ENCODE data around the gene MDGA2. TPM values are rescaled to one million over a fixed set of nuclear protein-coding genes. Genes with fewer than 3 reads are reported as not detected.

MDGA2 gene
- 0.12 and 1.1 TPM in 2 replicates for total RNA-seq

GRCh38 chr14:47675466-47676314 is at the start of gene MDGA2:
TSS of gene MDGA2 (minus strand) at chr14:47675605.
- DNase-seq (ENCODE audit: extremely low read depth, low read depth, low spot score) = no peak

DNA sequence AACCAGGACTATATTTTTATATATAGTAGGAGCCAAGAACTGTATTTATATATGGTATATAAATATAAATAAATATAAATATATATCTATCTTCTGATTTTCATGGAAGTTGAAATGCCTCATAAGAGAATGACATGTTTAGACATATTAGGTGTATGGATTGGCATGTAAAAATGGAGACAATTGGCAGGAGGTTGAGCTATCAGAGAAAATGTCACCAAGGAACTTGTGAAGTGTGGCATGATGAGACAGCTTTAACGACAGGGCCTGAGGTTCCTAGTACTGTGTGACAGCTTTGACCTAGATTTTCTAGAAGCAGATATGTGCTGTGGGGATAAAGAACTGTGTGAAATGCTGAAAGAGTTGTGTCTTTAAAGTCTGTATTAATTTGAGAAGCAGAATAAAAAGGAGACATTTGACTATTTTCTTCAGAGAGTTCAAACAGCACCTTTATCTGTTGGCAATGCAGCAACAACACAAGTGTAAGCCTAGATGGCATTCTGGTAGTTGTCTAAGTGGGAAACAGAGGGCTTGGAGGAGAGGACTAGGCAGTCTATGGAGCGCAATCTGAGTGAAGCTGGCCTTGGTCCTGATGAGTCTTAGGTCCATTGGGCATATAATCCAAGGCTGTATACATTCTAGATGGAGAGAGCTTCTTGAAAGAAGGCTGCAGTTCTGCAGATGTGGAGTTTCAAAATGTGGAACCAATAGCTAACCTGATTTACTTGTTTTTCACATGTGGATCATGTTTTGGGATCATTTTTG is 47.7 kb upstream of the MDGA2 start:
- DNase-seq (ENCODE audit: extremely low read depth, low read depth, low spot score) = no peak

GRCh38 chr14:47720281-47720680 is 44.9 kb upstream of the MDGA2 start:
- DNase-seq (ENCODE audit: extremely low read depth, low read depth, low spot score) = no peak

GRCh38 chr14:47715330-47715729 is 39.9 kb upstream of the MDGA2 start:
- no peak for DNase-seq (ENCODE audit: extremely low read depth, low read depth, low spot score)

DNA sequence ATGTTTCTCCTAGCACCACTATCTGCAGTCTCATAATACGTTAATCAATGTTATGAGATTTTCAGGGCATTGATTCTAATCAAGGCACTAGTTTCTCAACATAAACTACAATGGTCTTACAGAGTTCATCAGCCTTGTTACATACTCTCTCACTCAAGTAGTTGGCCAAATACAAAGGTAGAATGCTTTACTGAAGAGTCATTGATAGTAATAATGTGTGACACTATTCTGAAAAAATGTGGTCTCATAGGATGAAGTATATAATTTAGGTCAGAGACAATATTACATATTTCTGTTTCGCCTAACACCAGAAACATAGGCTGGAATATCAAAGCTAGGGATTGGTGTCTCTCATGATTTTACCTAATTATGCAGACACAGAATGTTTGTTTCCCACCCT is 35.2 kb upstream of the MDGA2 start:
- no peak for DNase-seq (ENCODE audit: extremely low read depth, low read depth, low spot score)

DNA sequence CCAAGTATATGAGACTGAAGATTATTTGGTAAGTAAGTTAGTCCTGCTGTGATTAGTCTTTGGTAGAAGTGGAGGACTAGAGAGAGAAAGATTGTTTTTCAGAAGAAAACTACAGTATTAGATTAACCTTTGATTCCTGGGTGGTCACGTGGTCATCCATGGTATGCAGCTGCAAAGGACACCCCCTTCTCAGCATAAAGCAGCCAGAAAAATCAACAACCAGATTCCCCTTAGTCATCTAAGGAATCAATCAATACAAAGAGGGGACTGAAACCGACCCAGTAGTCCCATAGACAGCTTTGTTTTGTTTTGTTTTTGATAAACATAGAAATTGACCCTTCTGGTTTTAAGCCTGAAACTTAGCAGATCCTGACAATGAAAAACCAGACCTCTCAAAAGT is 30.3 kb upstream of the MDGA2 start:
- DNase-seq (ENCODE audit: extremely low read depth, low read depth, low spot score) = no peak

- DNase-seq (ENCODE audit: extremely low read depth, low read depth, low spot score) = no peak
These were observed 16.4 kb upstream of the MDGA2 start for GRCh38 chr14:47691829-47692228.

- no peak for DNase-seq (ENCODE audit: extremely low read depth, low read depth, low spot score)
These were observed 3.6 kb upstream of the MDGA2 start for GRCh38 chr14:47678993-47679392.

- DNase-seq (ENCODE audit: extremely low read depth, low read depth, low spot score) = no peak
These were observed 2.8 kb upstream of the MDGA2 start for GRCh38 chr14:47678157-47678556.

GRCh38 chr14:47676315-47676617 is 861 bp upstream of the MDGA2 start:
- no peak for DNase-seq (ENCODE audit: extremely low read depth, low read depth, low spot score)

DNA sequence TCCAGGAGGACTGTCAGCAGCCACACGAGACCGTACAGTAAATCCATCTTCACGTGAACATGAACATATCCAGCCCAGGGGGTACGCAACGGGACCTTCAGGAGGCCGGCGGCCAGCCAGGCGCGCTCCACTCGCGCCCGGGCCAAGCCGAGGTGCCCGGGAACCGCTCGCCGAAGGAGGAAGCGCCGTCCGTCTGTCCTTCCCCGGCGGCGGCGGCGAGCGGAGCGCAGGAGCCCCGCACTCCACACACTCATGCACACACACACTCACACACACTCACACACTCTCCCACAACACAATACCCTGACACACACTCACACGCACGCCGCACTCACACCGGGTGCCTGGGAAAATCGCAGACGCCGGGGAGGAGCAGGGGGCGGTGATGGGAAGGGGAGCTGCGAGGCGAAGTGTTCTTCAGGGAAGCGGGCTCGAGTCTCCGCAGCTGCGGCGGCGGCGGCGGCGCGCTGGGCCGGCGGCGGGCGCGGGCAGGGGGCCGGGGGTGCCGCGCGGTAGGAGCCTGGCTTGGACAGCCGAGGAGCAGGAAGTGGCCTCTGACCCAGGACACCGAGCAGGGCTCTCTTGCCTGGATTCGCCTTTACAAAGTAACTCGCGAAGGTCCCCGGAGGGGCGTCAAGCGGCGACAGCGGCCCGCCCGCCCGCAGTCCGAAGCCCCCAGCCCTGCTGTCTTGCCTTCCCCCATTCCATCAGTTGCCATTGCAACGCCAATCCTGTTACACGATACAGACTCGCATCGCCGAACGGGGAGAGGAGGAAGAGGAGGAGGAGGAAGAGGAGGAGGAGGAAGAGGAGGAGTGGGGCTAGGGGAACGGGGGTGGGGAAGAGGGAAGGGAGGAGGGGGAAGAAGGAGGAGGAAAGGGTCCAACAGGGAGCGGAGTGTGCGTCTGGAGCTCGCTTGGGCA is 601 bp downstream of the MDGA2 start:
- no peak for DNase-seq (ENCODE audit: extremely low read depth, low read depth, low spot score)

GRCh38 chr14:47674148-47674542 is 1.3 kb downstream of the MDGA2 start:
- DNase-seq (ENCODE audit: extremely low read depth, low read depth, low spot score) = no peak

- DNase-seq (ENCODE audit: extremely low read depth, low read depth, low spot score) = no peak
These were observed 9.9 kb downstream of the MDGA2 start for GRCh38 chr14:47665337-47666134.

DNA sequence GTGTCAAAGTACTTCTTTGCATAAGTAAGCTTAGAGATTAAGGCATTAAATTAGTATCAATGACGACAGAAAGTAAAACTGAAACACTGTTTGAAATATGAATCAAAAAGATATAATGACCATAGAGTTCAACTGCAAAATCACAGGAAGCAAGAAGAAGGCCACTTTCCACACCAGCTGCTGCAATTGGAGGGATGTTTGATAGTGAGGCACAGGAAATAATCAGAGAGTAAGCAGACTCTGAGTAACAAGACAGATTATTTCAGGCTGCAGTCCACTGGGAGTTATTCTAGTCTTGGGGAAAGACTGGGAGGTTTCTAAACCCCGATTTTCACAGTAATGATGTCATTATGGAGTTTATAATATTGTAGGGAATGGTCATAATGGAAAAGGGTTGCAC is 12.9 kb downstream of the MDGA2 start:
- no peak for DNase-seq (ENCODE audit: extremely low read depth, low read depth, low spot score)

DNA sequence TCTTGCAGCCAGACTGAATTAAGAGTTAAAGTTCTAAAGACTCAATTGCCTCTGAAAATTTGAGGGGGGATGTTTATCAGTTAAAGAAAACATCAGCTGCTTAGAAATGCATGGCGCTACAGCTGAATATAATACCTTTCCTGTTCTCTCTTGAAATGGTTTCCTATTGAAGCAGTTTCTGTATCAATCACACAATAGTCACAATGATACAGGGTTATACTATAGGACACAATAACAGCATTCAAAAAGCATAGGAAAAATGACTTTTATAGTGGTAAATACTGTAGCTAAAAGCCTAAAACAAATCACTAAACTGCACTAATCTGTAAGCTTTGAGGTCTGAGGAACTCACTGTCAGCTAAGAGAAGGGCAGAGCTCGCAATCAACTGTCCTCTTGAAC is 15.2 kb downstream of the MDGA2 start:
- no peak for DNase-seq (ENCODE audit: extremely low read depth, low read depth, low spot score)

DNA sequence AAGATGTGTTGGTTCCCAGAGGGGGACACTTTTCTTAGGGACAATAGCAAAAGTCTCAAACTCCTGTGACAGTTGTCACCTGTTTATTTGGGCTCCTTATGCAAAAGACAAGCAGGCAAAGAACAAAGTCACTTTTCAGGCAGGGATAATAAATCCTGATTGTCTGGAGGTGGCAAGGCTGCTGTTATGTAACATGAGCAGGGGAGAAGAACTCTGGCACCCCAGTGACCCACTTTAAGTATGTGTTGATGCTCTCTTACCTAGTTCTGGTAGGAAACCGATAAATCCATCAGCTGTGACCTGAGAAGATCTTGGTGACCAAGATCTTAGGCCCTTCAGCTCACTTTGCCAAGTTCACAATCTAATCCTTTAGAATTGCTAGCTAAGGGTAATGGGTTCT is 17.4 kb downstream of the MDGA2 start:
- DNase-seq (ENCODE audit: extremely low read depth, low read depth, low spot score) = no peak

GRCh38 chr14:47657143-47657542 is 18.3 kb downstream of the MDGA2 start:
- no peak for DNase-seq (ENCODE audit: extremely low read depth, low read depth, low spot score)

DNA sequence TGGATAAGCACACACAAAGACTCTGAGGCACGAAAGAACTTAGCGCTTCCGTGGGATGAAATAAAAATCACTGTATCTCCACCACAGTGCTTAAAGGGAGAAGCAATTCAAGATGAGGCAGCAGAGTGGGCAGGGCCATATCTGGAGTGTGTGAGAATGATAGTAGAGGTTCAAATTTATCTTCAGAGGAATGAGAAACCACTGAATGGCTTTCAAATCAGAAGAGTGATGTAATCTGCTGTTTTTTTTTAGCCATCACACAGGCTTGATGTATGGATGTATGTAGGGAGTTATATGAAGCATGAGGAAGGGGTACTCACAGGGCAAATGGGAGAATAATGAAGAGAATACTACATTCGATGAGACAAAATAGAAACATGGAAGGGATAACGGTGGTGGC is 24.1 kb downstream of the MDGA2 start:
- no peak for DNase-seq (ENCODE audit: extremely low read depth, low read depth, low spot score)

- DNase-seq (ENCODE audit: extremely low read depth, low read depth, low spot score) = no peak
These were observed 37.7 kb downstream of the MDGA2 start for GRCh38 chr14:47637753-47638152.

Data from glomerular endothelial cell (primary cell).